RWPE1 (cell line): ENCODE measurements around the gene ACACB.

Experiments used
- CTCF ChIA-PET: fragments of 350-600 bp; sonication (Branson Sonifier 250); formaldehyde crosslinking; extraction: SDS; loops from one replicate; lab custom pipeline; 2021; lab: Yijun Ruan, JAX
- POLR2A ChIA-PET: fragments of 400-600 bp; formaldehyde crosslinking; extraction: SDS; loops from one replicate; lab custom pipeline; 2020; ENCODE audit warnings: antibody characterized with exemption; ENCODE audit not compliant: low non-redundant PET; lab: Yijun Ruan, JAX
- DNase-seq: peaks from one replicate; pipeline ENCODE4 v3.0.0; 2012; ENCODE audit warnings: low spot score
- H3K27ac ChIP-seq: fragments of 450-650 bp; 2 replicates; pipeline ENCODE4 v1.5.1; 2017
- TF ChIP-seq, protein P1 (sequence below): fragments of 450-650 bp; conservative IDR thresholded peaks from 2 replicates; pipeline ENCODE4 v1.5.1; 2017; ENCODE audit warnings: low read depth, mild to moderate bottlenecking

The ACACB gene

DNA sequence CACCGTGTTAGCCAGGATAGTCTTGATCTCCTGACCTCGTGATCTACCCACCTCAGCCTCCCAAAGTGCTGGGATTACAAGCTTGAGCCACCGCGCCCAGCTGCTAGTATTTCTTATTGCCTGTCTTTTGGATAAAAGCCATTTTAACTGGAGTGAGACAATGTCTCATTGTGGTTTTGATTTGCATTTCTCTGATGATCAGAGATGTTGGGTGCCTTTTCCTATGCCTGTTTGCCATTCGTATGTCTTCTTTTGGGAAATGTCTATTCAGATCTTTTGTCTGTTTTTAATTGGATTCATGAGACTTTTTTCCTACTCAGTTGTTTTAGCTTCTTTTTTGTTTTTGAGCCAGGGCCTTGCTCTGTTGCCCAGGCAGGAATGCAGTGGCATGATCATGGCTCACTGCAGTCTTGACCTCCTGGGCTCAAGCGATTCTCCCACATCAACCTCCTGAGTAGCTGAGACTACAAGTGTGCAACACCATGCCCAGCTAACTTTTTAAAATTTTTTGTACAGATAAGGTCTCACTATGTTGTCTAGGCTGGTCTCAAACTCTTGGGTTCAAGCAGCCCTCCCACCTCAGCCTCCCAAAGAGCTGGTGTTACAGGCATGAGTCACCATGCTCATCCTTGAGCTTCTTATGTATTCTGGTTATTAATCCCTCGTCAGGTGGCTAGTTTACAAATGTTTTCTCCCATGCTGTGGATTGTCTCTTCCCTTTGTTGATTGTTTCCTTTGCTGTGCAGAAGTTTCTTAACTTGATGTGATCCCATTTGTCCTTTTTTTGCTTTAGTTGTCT is 65.9 kb downstream of the ACACB start:
- CTCF ChIA-PET = interaction anchor here (0.6 kb wide), 1 partner anchor 250 kb away, joined by 3 read pairs; no protein-coding TSS in a partner anchor

DNA sequence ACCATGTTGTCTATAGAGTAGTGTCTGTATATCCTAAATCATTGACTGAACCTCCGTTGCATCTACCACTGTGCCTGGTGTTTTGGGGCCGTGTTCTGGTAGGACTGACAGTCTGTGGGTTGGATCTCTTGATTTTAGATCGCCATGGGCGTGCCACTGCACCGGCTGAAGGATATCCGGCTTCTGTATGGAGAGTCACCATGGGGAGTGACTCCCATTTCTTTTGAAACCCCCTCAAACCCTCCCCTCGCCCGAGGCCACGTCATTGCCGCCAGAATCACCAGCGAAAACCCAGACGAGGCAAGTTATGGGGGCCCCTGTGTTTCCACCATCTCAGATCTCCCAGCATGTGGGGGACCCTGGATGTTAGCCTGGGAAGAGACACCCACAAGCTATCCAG is 69.1 kb downstream of the ACACB start:
- ChIA-PET CTCF (no interaction called here), POLR2A (no interaction called here)
- no peak overlapping the region for H3K27ac ChIP-seq
- TF ChIP-seq, protein P1, sequence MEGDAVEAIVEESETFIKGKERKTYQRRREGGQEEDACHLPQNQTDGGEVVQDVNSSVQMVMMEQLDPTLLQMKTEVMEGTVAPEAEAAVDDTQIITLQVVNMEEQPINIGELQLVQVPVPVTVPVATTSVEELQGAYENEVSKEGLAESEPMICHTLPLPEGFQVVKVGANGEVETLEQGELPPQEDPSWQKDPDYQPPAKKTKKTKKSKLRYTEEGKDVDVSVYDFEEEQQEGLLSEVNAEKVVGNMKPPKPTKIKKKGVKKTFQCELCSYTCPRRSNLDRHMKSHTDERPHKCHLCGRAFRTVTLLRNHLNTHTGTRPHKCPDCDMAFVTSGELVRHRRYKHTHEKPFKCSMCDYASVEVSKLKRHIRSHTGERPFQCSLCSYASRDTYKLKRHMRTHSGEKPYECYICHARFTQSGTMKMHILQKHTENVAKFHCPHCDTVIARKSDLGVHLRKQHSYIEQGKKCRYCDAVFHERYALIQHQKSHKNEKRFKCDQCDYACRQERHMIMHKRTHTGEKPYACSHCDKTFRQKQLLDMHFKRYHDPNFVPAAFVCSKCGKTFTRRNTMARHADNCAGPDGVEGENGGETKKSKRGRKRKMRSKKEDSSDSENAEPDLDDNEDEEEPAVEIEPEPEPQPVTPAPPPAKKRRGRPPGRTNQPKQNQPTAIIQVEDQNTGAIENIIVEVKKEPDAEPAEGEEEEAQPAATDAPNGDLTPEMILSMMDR = no peak
- no peak for DNase-seq

More for the DNA sequence above, 65.9 kb downstream of the ACACB start:
- no peak for DNase-seq
- H3K27ac ChIP-seq = no peak overlapping the region
- POLR2A ChIA-PET = no interaction called here
- TF ChIP-seq, protein P1 = no peak

DNA sequence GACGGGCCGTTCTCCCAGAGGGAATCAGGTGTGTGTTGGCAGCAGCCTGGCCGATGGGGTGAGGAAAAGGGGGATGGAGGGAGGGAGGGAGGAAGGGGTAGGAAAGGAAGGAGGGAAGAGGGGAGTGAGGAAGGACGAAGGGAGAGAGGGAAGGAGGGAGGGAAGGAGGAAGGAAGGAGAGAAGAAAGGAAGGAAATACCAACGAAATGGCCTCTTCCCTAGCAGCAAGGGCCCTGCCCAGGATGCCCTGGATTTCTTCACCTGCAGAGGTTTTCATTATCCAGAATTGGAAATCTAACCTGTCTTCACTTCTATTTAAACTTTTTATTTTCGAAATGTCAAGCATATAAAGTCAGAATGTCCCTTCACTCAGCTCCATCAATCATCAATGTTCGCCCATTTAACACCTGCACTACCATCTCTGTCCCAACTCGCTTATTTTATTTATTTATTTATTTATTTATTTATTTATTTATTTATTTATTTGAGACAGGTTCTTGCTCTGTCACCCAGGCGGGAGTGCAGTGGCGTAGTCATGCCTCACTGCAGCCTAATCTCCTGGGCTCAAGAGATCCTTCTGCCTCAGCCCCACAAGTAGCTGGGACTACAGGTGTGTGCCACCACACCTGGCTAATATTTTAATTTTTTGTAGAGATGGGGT is 70.7 kb downstream of the ACACB start:
- TF ChIP-seq, protein P1 = no peak
- CTCF ChIA-PET = no interaction called here
- DNase-seq = no peak
- POLR2A ChIA-PET = no interaction called here
- H3K27ac ChIP-seq = no peak overlapping the region

DNA sequence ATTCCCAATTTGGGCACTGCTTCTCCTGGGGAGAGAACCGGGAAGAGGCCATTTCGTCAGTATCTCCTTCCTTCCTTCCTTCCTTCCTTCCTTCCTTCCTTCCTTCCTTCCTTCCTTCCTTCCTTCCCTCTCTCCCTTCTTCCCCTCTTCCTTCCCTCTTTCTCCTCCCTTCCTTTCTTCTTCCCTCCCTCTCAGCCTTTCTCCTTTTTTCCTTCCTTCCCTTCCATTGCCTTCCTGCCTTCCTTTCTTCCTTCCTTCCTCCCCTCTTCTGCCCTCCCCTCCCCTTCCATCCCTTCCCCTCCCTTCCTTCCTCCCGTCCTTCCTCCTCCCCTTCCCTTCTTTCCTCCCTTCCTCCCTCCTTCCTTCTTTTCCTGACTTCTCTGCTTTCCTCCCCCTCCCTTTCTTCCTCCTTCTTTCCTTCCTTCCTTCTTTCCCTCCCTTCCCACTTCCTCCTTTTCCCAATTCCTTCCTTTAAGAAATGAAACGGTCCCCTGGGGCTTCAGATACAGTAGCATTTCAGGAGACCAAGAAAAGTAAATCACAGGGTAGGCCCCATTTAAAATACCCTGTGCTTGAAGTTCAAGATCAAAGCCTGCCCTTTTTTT is 71.8 kb downstream of the ACACB start:
- POLR2A ChIA-PET = no interaction called here
- no peak for DNase-seq
- TF ChIP-seq, protein P1 = no peak
- no peak overlapping the region for H3K27ac ChIP-seq
- CTCF ChIA-PET = interaction anchor here (0.8 kb wide), 1 partner anchor 10 kb away, joined by 7 read pairs; no protein-coding TSS in a partner anchor

DNA sequence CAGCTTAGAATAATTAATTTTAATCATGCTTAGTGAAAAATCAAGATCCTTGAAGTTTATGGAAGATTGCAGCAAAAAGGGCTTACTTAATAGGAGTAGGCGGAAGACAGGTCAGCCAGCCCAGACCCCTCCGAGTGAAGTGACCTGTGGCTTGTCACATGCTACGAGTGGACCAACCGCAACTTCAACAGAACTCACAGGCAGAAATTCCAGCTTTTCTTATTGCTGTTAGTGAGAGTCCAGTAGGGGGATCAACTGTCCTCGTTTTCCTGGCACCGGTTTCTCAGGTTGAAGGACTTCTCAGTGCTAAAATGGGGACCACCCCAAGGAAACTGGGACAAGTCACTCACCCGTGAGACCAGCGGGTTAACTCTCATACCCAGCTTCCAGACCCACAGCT is 72.9 kb downstream of the ACACB start:
- TF ChIP-seq, protein P1 = no peak
- H3K27ac ChIP-seq = 0 out of 2 replicates have a peak overlapping the region, but pooled peaks have one; percentile 4
- no peak for DNase-seq
- CTCF ChIA-PET = interaction anchor here (0.5 to 0.6 kb wide), 2 partner anchors 34 to 1052 kb away, joined by 3 to 5 read pairs; no protein-coding TSS in a partner anchor
- POLR2A ChIA-PET = no interaction called here

DNA sequence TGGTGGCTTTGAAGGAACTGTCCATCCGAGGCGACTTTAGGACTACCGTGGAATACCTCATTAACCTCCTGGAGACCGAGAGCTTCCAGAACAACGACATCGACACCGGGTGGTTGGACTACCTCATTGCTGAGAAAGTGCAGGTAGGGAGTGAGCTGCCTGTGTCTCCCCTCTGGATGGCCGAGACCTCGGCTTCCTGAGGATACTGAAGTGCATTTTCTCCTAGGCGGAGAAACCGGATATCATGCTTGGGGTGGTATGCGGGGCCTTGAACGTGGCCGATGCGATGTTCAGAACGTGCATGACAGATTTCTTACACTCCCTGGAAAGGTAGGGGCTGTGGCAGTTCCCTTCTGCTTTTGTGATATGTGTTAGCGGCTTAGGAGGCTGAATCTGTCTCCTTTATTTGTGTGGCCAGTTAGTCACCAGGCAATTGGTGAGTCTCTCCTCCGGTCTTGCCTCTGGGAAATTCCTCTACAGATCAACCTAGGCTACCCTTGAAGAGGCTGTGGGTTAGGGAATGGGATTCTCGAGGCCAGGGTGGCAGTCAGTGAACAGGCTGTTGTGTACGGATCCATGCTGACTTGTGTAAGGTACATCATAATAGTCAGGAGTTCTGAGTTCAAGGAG is 75.3 kb downstream of the ACACB start:
- CTCF ChIA-PET = no interaction called here
- POLR2A ChIA-PET = no interaction called here
- TF ChIP-seq, protein P1 = no peak

More for the DNA sequence above, 75.3 kb downstream of the ACACB start:
- peak; percentile 59 for DNase-seq
- H3K27ac ChIP-seq = peak overlapping the region; percentile 87
